B cell (primary cell): ENCODE results near the gene SLC2A2. TPM values are rescaled to one million over a fixed set of nuclear protein-coding genes. Genes with fewer than 3 reads are reported as not detected.

Source experiments
- ATAC-seq: fragments of 200-7000 bp; cut with Tn5 transposase; one replicate; pipeline ENCODE4 v1.10.0; 2021; ENCODE audit warnings: low read depth, mild to moderate bottlenecking, moderate number of reproducible peaks, moderate library complexity
- CTCF ChIA-PET: fragments of 350-600 bp; sonication (Branson Sonifier 250); formaldehyde crosslinking; loops from one replicate; lab custom pipeline; 2021; ENCODE audit warnings: antibody characterized with exemption, inconsistent platforms; lab: Charles Lee
- POLR2A ChIA-PET: fragments of 350-600 bp; sonication (Branson Sonifier 250); formaldehyde crosslinking; loops from one replicate; lab custom pipeline; 2021; ENCODE audit warnings: antibody characterized with exemption; lab: Charles Lee
- DNase-seq: peaks from one replicate; pipeline ENCODE4 v3.0.0; 2013
- H2AFZ ChIP-seq: 2 replicates; pipeline ENCODE4 v1.6.1; 2012; ENCODE audit warnings: mild to moderate bottlenecking, low read depth, low read length; ENCODE audit not compliant: insufficient read depth, poor library complexity, severe bottlenecking
- H3K27ac ChIP-seq, 2 donors: 1 replicate in 1 of 2; 2 replicates in 1 of 2; pipeline ENCODE4 v1.5.1; 2012 to 2013; ENCODE audit warnings: low read length in 2 of 2, mild to moderate bottlenecking in 2 of 2, moderate library complexity in 1 of 2
- H3K27me3 ChIP-seq, 4 experiments: fragments of 200-600 bp in 1 of 4; sonication (generic) in 1 of 4; replicated peaks in 1 of 4; 1 replicate in 2 of 4; 2 replicates in 2 of 4; pipeline versions ENCODE4 v1.6.1 to v1.7.0; 2013 to 2016; ENCODE audit warnings: low read length in 3 of 4, mild to moderate bottlenecking in 2 of 4, mixed read lengths in 1 of 4, moderate library complexity in 1 of 4; ENCODE audit not compliant: insufficient read depth in 4 of 4, control insufficient read depth in 3 of 4; ENCODE audit errors: control extremely low read depth in 1 of 4
- H3K36me3 ChIP-seq, 2 experiments: replicated peaks in 1 of 2; 1 replicate in 1 of 2; 2 replicates in 1 of 2; pipeline versions ENCODE4 v1.6.1 to v1.7.1; 2013; ENCODE audit warnings: low read length in 1 of 2; ENCODE audit not compliant: insufficient read depth in 2 of 2, control insufficient read depth in 1 of 2; ENCODE audit errors: control extremely low read depth in 1 of 2, extremely low read depth in 1 of 2
- H3K4me1 ChIP-seq, 2 donors: fragments of 200-600 bp in 1 of 2; sonication (generic) in 1 of 2; 1 replicate in 1 of 2; 2 replicates in 1 of 2; pipeline versions ENCODE4 v1.5.1 to v1.6.1; 2013 to 2017; ENCODE audit warnings: low read length in 2 of 2; ENCODE audit not compliant: control insufficient read depth in 2 of 2, insufficient read depth in 2 of 2
- H3K4me2 ChIP-seq: replicated peaks from 2 replicates; pipeline ENCODE3; 2012; ENCODE audit warnings: mild to moderate bottlenecking, low read depth, low read length; ENCODE audit not compliant: poor library complexity, severe bottlenecking
- H3K4me3 ChIP-seq, 5 experiments: fragments of 200-600 bp in 1 of 5; sonication (generic) in 1 of 5; 1 replicate in 3 of 5; 2 replicates in 2 of 5; pipeline versions ENCODE4 v1.5.1 to v1.7.0; 2011 to 2016; ENCODE audit warnings: low read length in 4 of 5, mild to moderate bottlenecking in 4 of 5, low read depth in 2 of 5, control low read depth in 1 of 5, moderate library complexity in 1 of 5; ENCODE audit not compliant: insufficient read depth in 1 of 5; ENCODE audit errors: control extremely low read depth in 1 of 5, extremely low read depth in 1 of 5
- H3K79me2 ChIP-seq: fragments of 200-600 bp; sonication (generic); one replicate; pipeline ENCODE4 v1.6.0; 2016; ENCODE audit warnings: low read length; ENCODE audit not compliant: control insufficient read depth, insufficient read depth
- H3K9ac ChIP-seq: fragments of 200-600 bp; sonication (generic); 2 replicates; pipeline ENCODE4 v1.6.1; 2017; ENCODE audit warnings: mild to moderate bottlenecking, low read length, moderate library complexity
- H3K9me3 ChIP-seq, 3 donors: one replicate each; pipeline versions ENCODE4 v1.6.1 to v1.7.1; 2013; ENCODE audit warnings: low read length in 2 of 3; ENCODE audit not compliant: control insufficient read depth in 2 of 3, insufficient read depth in 1 of 3; ENCODE audit errors: control extremely low read depth in 1 of 3
- H4K20me1 ChIP-seq: 2 replicates; pipeline ENCODE4 v1.6.0; 2012; ENCODE audit warnings: mild to moderate bottlenecking, low read length; ENCODE audit not compliant: insufficient read depth, control insufficient read depth, poor library complexity, severe bottlenecking
- H3K27ac Mint-ChIP-seq: one replicate; pipeline ENCODE4 v1.8.0; 2021; ENCODE audit warnings: mixed read lengths
- H3K27me3 Mint-ChIP-seq: one replicate; pipeline ENCODE4 v1.8.0; 2021; ENCODE audit warnings: mixed read lengths
- H3K4me1 Mint-ChIP-seq: one replicate; pipeline ENCODE4 v1.8.0; 2021; ENCODE audit warnings: mixed read lengths
- H3K4me3 Mint-ChIP-seq: one replicate; pipeline ENCODE4 v1.8.0; 2021; ENCODE audit warnings: mixed read lengths
- H3K9me3 Mint-ChIP-seq: one replicate; pipeline ENCODE4 v1.8.0; 2022; ENCODE audit warnings: mixed read lengths; ENCODE audit not compliant: insufficient read depth
- CTCF ChIP-seq: fragments of 200-600 bp; IDR thresholded peaks from one replicate; pipeline ENCODE4 v1.8.0; 2022; ENCODE audit warnings: antibody characterized with exemption, mild to moderate bottlenecking
- EZH2 ChIP-seq: IDR thresholded peaks from 2 replicates; pipeline ENCODE4 v1.6.1; 2012; ENCODE audit warnings: borderline replicate concordance, low read depth, mild to moderate bottlenecking, moderate library complexity, low read length; ENCODE audit not compliant: insufficient read depth, poor library complexity, severe bottlenecking
- WGBS: methylation state at CpG from one replicate; pipeline ENCODE4 v1.1.5; 2013; ENCODE audit warnings: missing lambda C conversion rate; ENCODE audit not compliant: insufficient coverage; 5-methylcytosine and 5-hydroxymethylcytosine counted together
- intact Hi-C: fragments of 100-400 bp; cut with micrococcal nuclease; formaldehyde crosslinking; loops from one replicate; pipeline ENCODE4 v1.10.0; 2022
- polyA plus RNA-seq: library from polyadenylated mRNA; depleted of rRNA; stranded (reverse); fragments of >200 nt; gene quantifications from 2 replicates; pipeline ENCODE4 v1.2.3, GENCODE V29; 2012
- total RNA-seq, 2 donors: library from RNA; stranded (reverse); fragments of 120-200 nt in 1 of 2; gene quantifications; 1 replicate in 1 of 2; 2 replicates in 1 of 2; pipeline versions ENCODE4 v1.2.3 to v1.2.4, GENCODE V29; 2013 to 2022

SLC2A2 gene
- total and polyA plus RNA-seq, 2 donors (not counting 1 experiment from before 2014, with no cell fraction given), result not detected

- CTCF ChIA-PET, result no interaction called here
- H3K4me1 Mint-ChIP-seq, result no peaks in the 10 kb centered on the region
Observed at GRCh38 chr3:170949211-170949610, 77.3 kb downstream of the SLC2A2 start.

More at GRCh38 chr3:170949211-170949610, 77.3 kb downstream of the SLC2A2 start:
- no peak for TF ChIP-seq CTCF
- TF ChIP-seq EZH2, result no peak
- H3K36me3 ChIP-seq, result no peaks in the 10 kb centered on the region
- Mint-ChIP-seq H3K27ac (no peak overlapping the region), H3K4me3 (no peak overlapping the region), H3K9me3 (no peaks in the 10 kb centered on the region), H3K27me3 (peaks cover 24% of the 10 kb centered on the region)
- intact Hi-C loops, result no loop called here
- POLR2A ChIA-PET, result no interaction called here
- peaks cover 0 to 3% (median 0%) of the 10 kb centered on the region in 4 experiments for H3K27me3 ChIP-seq
- no peak for DNase-seq
- no peak overlapping the region for H3K9ac ChIP-seq
- H3K4me1 ChIP-seq, result no peaks in the 10 kb centered on the region
- no peak overlapping the region for H3K4me3 ChIP-seq
- no peak overlapping the region for H2AFZ ChIP-seq
- H3K27ac ChIP-seq, result no peak overlapping the region
- H3K9me3 ChIP-seq, result peaks cover 0 to 9% (median 0%) of the 10 kb centered on the region in 3 donors
- 88% methylated on average over 1 of the region's 2 CpGs for WGBS
- ATAC-seq, result no peak
- H4K20me1 ChIP-seq, result no peaks in the 10 kb centered on the region
- no peak overlapping the region for H3K4me2 ChIP-seq
- no peaks in the 10 kb centered on the region for H3K79me2 ChIP-seq
